Measurements from ENCODE around the gene UNC79. TPM values are rescaled to one million over a fixed set of nuclear protein-coding genes. Genes with fewer than 3 reads are reported as not detected.

UNC79 gene
- total and polyA plus RNA-seq, 2 donors = 0.11 to 1.1 TPM

Small RNAs within 50 kb of the gene (small RNA-seq; reads per million reads assigned to genes)
- gene RF00019 (not detected), gene RF02271 (not detected), gene RNU6-1258P (not detected)

Other genes starting within 250 kb of the UNC79 start
- 26.6 TPM for gene MOAP1, start 246.0 kb upstream of the UNC79 start, total RNA-seq
- gene MOAP1, start 246.0 kb upstream of the UNC79 start, polyA plus RNA-seq = 46.3 TPM
- 9.4 TPM for gene LYSET, start 245.6 kb upstream of the UNC79 start, total RNA-seq
- gene LYSET, start 245.6 kb upstream of the UNC79 start, polyA plus RNA-seq = 20.3 TPM
- 16.2 TPM for gene GON7, start 223.9 kb upstream of the UNC79 start, total RNA-seq
- gene GON7, start 223.9 kb upstream of the UNC79 start, polyA plus RNA-seq = 13.0 TPM
- 28.2 TPM for gene UBR7, start 223.7 kb upstream of the UNC79 start, total RNA-seq
- gene UBR7, start 223.7 kb upstream of the UNC79 start, polyA plus RNA-seq = 19.5 TPM
- 56.5 TPM for gene BTBD7, start 97.9 kb upstream of the UNC79 start, total RNA-seq
- gene BTBD7, start 97.9 kb upstream of the UNC79 start, polyA plus RNA-seq = 14.3 TPM
- not detected for gene COX8C, start 83.8 kb upstream of the UNC79 start, total RNA-seq
- gene COX8C, start 83.8 kb upstream of the UNC79 start, polyA plus RNA-seq = 0.23 TPM

All from urinary bladder (tissue), 2 donors.